ENCODE data around the gene MACROD2.

The MACROD2 gene

GRCh38 chr20:16018881-16019280, 2023.6 kb downstream of the MACROD2 start:
- DNase-seq (ENCODE audit: low spot score): no peak

GRCh38 chr20:16020971-16021370, 2025.7 kb downstream of the MACROD2 start:
- DNase-seq (ENCODE audit: low spot score): no peak

DNA sequence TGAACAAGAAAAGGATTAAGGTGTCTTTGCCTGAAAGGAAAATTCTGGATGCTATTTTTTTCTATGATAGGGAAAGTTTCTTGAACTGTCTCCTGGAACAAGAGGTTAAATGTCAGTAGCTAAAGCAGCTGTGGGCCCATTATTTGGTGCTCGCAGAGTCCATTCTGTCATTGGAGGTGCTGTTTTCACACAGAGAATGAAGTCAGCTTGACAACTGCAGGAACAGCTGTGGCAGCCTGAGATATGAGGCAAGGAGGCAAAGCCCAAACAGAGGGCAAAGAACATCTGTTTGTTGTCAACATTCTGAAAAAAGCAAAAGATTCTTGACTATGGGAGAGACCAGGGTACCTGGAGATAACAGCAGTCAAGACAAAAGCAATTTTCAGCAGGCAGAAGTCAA, 2029.8 kb downstream of the MACROD2 start:
- no peak for DNase-seq (ENCODE audit: low spot score)

GRCh38 chr20:16027686-16028085, 2032.4 kb downstream of the MACROD2 start:
- DNase-seq (ENCODE audit: low spot score): no peak

DNA sequence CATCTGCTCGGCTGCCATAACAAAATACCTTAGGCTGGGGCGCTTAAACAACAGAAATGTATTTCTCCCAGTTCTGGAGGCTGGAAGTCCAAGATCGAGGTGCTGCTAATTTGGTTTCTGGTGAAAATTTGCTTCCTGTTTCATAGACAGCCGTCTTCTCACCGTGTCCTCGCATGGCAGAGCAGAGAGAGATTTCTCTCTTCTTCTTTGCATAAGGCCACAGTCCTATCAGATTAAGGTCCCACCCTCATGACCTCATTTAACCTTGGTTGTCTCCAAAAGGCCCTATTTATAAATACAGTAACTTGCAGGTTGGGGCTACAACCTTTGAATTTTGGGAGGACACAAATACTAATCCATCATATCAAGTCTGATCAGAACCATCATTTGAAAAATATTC, 2033.6 kb downstream of the MACROD2 start:
- peak; percentile 40 for DNase-seq (ENCODE audit: low spot score)

GRCh38 chr20:16030253-16030652, 2034.9 kb downstream of the MACROD2 start:
- no peak for DNase-seq (ENCODE audit: low spot score)

- DNase-seq (ENCODE audit: low spot score): no peak
These were observed 2040.3 kb downstream of the MACROD2 start for GRCh38 chr20:16035576-16035975.

DNA sequence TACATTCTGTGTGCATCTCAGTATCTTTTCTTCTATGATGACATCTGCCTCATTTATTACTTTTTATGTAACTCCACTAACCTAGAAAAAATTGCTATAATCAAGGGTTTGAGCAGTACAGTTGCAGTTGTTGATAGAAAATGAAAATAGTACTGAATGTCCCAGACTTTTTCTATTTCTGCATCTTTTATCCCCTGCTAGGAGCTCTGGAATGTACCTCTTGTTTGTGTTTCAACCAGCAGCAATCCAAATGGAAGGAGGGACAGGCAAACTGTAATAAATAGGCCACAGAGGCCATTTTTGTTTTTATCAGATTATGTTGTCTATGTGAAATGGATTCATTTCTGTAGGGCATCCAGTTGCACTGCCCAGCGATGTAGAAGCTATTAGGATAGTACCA, 2041.0 kb downstream of the MACROD2 start:
- no peak for DNase-seq (ENCODE audit: low spot score)

GRCh38 chr20:16040742-16041141, 2045.4 kb downstream of the MACROD2 start:
- peak; percentile 39 for DNase-seq (ENCODE audit: low spot score)

- no peak for DNase-seq (ENCODE audit: low spot score)
These were observed 2047.4 kb downstream of the MACROD2 start for GRCh38 chr20:16042731-16043130.

DNA sequence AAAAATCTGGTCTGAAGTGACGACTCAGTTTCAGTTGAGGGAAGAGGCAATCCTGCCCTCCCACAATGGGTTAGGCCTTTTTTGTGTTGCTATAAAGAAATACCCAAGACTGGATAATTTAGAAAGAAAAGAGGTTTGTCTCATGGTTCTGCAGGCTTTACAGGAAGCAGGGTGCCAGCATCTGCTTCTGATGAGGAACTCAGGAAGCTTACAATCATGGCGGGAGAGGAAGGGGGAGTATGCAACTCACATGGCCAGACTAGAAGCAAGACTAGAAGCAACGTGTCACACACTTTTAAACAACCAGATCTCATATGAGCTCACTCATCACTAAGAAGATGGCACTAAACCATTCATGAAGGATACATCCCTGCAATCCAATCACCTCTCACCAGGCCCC, 2048.6 kb downstream of the MACROD2 start:
- no peak for DNase-seq (ENCODE audit: low spot score)

DNA sequence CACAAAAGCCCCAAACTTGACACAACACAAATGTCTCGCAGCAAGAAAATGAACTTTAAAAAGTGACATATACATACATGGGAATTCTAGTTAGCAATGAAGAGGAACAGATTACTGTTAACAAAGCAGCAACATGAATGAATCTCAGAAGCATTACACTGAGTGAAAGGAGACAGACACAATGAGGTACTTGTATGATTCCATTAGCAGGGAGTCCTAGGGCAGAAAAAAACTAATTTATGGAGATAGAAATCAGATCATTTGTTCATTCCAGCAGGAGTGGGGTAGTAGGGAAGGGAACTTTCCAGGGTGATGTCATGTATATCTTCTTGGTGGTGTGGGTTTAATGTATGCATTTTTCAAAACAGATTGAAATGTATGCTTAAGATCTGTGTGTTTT, 2053.6 kb downstream of the MACROD2 start:
- no peak for DNase-seq (ENCODE audit: low spot score)

DNA sequence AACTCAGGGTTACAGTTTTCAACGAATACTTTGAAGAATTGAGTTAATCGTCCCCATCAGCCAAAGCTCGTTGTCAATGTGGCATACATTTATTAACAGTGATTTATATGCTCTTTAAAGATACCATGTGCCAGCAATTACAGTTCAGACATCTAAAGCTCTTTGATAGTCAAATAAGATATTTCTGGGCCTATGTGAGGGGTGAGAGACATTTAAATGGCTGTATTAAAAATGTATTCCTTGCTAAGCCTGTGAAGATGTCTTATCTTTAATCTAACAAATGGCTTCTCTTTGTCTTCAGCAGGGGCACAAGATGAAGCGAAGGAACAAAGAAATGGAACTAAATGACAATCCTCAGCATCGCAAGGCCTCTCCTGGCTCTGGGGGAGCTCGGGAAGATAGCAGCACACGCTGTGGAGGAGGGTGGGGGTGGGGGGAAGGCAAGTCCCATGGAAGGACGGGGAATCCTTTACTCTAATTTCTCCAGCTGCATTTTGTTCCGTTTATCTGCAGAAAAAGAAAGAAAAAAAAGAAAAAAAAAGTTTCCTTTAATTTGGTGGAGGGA, 2054.3 kb downstream of the MACROD2 start:
- no peak for DNase-seq (ENCODE audit: low spot score)

- DNase-seq (ENCODE audit: low spot score): no peak
These were observed 2055.1 kb downstream of the MACROD2 start for GRCh38 chr20:16050366-16050765.

DNA sequence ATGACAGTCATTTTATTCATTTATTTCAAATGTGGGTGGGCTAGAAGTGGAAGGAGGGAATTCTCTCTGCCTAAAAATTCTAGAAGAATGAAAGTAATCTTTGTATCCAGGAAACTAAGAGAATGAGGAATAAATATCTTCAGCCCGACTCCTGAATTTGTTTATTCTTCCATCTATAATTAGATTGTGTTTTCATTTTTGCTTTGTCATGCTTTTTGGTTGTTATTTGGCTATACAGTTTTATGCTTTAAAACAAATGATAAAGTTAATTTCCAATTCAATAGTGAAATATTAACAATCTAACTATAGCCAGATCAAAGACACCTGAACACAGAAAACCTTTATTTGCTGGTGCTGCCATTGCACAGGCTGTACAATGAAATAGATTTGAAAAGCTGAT, 2056.7 kb downstream of the MACROD2 start:
- DNase-seq (ENCODE audit: low spot score): no peak

- DNase-seq (ENCODE audit: low spot score): no peak
These were observed 2057.1 kb downstream of the MACROD2 start for GRCh38 chr20:16052456-16052855.

DNA sequence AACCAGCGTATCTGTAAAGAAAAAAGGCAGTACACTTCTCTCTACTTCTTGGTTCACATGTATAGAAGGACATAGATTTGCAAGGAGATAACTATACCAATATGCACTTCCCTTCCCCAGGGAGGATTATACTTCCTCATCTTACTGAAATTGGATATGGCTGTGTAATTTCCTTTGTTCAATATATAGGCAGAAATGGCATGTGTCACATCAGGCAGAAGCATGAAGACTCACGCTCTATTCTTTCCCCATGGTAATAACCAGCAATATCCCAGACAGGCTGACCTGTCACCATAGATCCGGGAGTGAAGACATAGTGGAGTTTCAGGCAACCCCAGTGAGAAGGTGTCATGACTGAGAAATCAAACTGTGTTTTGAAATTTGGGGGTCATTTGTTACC, 2059.7 kb downstream of the MACROD2 start:
- no peak for DNase-seq (ENCODE audit: low spot score)

- DNase-seq (ENCODE audit: low spot score): no peak
These were observed 2062.3 kb downstream of the MACROD2 start for GRCh38 chr20:16057651-16058050.

DNA sequence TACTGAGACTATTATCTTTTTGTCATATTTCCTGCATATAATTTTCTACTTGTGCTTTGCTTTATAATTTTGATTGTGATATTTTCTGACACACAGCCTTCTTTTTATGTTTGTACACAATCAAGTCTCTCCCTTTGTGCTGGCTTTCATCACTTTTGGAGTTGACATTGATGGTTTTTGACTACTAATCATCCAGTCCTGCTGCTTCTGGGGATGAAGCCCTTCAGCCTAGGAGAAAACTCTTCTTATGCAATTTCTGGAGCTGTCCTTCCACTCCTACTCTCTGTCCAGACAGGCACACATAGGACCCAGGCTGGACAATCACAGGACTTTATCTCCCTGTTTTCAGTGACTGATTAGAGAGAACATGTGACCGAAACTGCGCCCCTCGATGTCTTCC, 2063.0 kb downstream of the MACROD2 start:
- no peak for DNase-seq (ENCODE audit: low spot score)

DNA sequence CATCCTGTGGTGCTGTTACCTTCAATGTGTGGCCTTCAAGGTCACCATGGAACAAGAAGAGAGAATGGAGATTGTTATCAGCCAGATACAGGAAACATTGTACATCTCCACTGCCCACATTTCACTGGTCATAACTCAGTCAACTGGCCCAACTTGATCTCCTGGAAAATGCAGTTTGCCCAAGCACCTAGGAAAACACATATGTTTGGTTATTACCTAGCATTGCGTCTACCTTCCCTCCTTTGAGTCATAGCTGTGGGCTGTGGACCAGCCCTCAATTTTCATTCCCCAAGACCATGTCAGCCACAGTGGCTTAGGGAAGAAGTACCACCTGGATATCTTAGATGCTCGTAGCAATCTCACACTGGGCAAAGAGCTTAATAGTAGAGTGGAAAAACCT, 2064.5 kb downstream of the MACROD2 start:
- DNase-seq (ENCODE audit: low spot score): no peak

- DNase-seq (ENCODE audit: low spot score): no peak
These were observed 2066.0 kb downstream of the MACROD2 start for GRCh38 chr20:16061351-16061750.

DNA sequence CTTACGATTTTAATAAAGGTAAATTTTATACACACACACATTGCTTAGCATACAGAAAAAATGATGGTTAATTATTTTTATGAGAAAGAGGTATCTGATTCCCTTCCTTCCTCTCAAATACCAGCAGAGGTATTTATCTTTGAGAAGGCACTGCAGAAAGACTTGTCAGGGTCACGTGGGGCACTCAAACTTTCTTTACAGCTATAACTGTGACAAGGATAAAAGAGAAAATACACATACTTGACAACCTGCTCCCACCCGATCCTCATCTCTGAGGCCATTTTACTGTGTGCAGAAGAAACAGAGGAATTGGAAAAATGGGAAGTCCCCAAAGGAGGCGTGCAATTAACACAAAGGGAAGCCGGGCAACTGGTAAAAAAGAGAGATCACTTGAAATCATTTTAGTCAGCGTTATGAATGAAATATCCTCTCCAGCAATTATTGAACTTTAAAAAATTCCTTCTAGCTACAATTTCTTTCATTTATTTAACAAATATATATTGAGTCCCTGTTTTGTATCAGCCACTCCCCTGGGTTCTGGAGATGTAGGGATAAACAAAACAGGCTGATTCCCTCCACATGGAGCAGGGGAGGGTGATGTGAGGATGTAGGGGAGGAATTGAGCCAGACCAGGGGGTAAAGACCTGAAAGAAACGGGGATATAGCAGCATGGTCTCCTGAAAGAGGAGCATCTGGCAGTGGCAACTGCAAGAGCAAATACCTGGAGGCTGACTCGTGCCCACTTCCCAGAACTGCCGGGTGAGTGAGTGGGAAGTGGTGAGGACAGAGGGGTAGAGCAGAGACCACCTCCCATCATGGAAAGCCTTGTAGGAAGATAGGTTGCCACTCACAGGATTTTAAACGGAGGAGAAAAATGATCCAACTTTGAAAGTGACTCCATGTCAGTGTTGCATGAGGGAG, 2067.6 kb downstream of the MACROD2 start:
- DNase-seq (ENCODE audit: low spot score): no peak

DNA sequence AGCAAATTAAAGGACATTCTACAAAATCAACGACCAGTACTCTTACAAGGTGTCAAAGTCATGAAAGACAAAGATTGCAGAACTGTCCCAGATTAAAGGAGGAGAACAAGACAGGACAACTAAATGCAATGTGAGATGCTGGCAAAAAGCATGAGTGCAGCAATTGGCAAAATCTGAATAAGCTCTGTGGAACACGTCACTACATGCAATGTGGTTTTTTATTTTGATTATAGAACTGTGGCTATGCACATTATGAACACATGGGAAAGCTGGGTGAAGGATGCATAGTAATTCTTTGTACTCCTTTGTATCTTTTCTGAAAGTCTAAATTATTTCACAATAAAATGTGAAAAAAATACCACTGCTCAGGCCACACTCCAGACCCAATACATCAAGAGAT, 2068.6 kb downstream of the MACROD2 start:
- no peak for DNase-seq (ENCODE audit: low spot score)

All from germinal center (tissue), 1 donor.